ENCODE measurements around the gene TBC1D23.
"Not testable (repeated sequence)": the region's sequence is repeated elsewhere in the genome, so short reads cannot be mapped to it uniquely, and the experiment has no call there.

TBC1D23 gene

DNA sequence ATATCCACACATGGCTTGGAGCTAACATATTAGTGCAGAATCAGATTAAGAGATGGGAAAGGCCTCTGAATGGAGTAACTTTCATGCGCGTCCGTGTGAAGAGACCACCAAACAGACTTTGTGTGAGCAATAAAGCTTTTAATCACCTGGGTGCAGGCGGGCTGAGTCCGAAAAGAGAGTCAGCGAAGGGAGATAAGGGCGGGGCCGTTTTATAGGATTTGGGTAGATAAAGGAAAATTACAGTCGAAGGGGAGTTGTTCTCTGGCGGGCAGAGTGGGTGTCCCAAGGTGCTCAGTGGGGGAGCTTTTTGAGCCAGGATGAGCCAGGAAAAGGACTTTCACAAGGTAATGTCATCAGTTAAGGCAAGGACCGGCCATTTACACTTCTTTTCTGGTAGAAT, 2.1 kb downstream of the TBC1D23 start:
- H3K36me3 Mint-ChIP-seq (ENCODE audit: insufficient read depth), result peaks cover 17% of the 10 kb centered on the region
- not testable (repeated sequence) for DNase-seq (ENCODE audit: low spot score in 2 of 2); ATAC-seq (replicated peaks; ENCODE audit: extremely low read depth, poor library complexity, severe bottlenecking); H3K27me3 Mint-ChIP-seq; H3K27ac Mint-ChIP-seq (ENCODE audit: low read depth); H3K9me3 Mint-ChIP-seq
- peak overlapping the region; percentile 11 for H3K4me3 Mint-ChIP-seq
- H3K4me1 Mint-ChIP-seq, result peaks cover 46% of the 10 kb centered on the region

DNA sequence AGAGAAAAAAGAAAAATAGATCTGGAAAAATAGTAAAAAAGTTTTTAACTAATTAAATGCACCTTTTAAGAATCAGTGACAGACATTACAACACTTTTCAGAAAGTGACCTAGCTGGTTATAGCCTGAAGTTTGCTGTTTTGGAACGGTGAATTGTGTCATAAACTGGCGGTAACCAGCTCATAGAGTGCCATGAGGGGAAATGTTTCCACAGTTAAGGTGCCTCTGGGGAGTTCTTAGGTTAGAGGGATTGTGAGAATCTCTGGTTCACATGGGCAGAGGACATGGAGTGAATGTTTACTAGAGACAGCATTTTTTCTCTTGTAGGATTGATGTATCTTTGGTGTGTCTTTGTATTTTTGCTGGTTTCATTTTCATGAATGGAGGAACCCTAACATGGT, 2.8 kb downstream of the TBC1D23 start:
- H3K4me1 Mint-ChIP-seq, result peaks cover 46% of the 10 kb centered on the region
- H3K9me3 Mint-ChIP-seq, result no peaks in the 10 kb centered on the region
- peaks cover 17% of the 10 kb centered on the region for H3K36me3 Mint-ChIP-seq (ENCODE audit: insufficient read depth)
- H3K4me3 Mint-ChIP-seq, result no peak overlapping the region
- H3K27ac Mint-ChIP-seq (ENCODE audit: low read depth), result no peak overlapping the region
- DNase-seq (ENCODE audit: low spot score in 2 of 2) (no peak), ATAC-seq (replicated peaks; ENCODE audit: extremely low read depth, poor library complexity, severe bottlenecking) (no peak)
- no peaks in the 10 kb centered on the region for H3K27me3 Mint-ChIP-seq

DNA sequence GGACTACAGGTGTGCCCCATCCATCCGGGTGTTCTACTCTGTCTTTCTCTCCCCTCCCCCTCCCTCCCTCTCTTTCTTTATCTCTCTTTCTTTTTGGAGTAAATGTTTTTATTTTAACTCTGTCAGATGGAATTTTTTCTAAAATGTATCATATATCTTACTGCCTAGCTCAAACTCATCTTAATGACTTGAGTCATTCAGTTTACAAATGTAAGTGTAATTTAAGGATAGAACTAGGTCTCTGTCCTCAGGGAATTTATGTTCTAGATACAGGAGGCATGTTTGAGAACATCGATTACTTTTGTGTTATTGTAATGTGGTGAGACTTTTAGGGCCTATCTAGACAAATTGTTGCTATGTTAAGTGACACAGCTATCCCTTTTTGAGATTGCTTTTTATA, 3.5 kb downstream of the TBC1D23 start:
- Mint-ChIP-seq H3K27ac (ENCODE audit: low read depth) (no peak overlapping the region), H3K27me3 (no peaks in the 10 kb centered on the region), H3K36me3 (ENCODE audit: insufficient read depth) (peaks cover 17% of the 10 kb centered on the region), H3K4me3 (no peak overlapping the region), H3K4me1 (peaks cover 46% of the 10 kb centered on the region), H3K9me3 (no peaks in the 10 kb centered on the region)
- no peak for DNase-seq (ENCODE audit: low spot score in 2 of 2)
- ATAC-seq (replicated peaks; ENCODE audit: extremely low read depth, poor library complexity, severe bottlenecking), result no peak

DNA sequence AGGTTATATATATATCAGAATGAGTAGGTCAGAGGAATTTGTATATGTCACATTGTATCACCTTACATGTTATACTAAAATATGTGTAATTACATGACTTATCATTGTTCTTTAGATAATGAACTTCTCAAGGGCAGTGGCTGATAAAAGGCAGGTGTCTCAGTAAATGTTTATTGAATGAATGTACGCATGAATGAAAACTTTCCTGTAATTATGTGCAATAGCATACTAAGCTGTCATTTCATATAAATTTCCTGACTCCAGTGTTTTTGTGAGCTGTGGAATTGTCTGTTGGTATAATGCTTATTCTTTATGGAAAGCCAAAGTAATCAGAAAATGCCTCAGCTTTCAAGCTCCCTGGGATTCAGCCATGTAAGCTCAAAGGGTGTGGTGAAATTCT, 4.2 kb downstream of the TBC1D23 start:
- no peak for DNase-seq (ENCODE audit: low spot score in 2 of 2)
- Mint-ChIP-seq H3K4me3 (no peak overlapping the region), H3K9me3 (no peaks in the 10 kb centered on the region), H3K27ac (ENCODE audit: low read depth) (no peak overlapping the region), H3K4me1 (peaks cover 48% of the 10 kb centered on the region), H3K27me3 (no peaks in the 10 kb centered on the region), H3K36me3 (ENCODE audit: insufficient read depth) (peaks cover 17% of the 10 kb centered on the region)
- no peak for ATAC-seq (replicated peaks; ENCODE audit: extremely low read depth, poor library complexity, severe bottlenecking)

DNA sequence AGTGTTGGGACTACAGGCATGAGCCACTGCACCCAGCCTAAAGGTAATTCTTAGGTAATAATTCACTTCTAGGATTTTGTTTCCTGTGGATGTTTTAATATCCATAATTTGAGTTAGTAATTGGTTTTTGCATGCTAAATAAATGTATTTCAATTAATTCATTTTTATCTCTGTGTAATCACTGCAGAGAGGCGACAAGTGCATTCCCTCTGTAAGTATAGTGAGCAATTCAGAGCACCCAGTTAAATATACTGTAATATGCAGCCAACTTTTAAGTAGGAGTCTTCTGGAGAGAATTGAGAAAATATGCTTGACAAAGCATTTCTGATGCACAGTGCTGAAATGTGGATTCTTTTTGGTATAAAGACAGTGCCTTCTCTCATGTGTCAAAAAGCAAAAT, 5.7 kb downstream of the TBC1D23 start:
- ATAC-seq (replicated peaks; ENCODE audit: extremely low read depth, poor library complexity, severe bottlenecking), result no peak
- H3K4me1 Mint-ChIP-seq, result peaks cover 46% of the 10 kb centered on the region
- H3K9me3 Mint-ChIP-seq, result no peaks in the 10 kb centered on the region
- DNase-seq (ENCODE audit: low spot score in 2 of 2), result no peak
- no peaks in the 10 kb centered on the region for H3K27me3 Mint-ChIP-seq
- H3K27ac Mint-ChIP-seq (ENCODE audit: low read depth), result no peak overlapping the region
- H3K36me3 Mint-ChIP-seq (ENCODE audit: insufficient read depth), result peaks cover 9% of the 10 kb centered on the region
- no peak overlapping the region for H3K4me3 Mint-ChIP-seq

DNA sequence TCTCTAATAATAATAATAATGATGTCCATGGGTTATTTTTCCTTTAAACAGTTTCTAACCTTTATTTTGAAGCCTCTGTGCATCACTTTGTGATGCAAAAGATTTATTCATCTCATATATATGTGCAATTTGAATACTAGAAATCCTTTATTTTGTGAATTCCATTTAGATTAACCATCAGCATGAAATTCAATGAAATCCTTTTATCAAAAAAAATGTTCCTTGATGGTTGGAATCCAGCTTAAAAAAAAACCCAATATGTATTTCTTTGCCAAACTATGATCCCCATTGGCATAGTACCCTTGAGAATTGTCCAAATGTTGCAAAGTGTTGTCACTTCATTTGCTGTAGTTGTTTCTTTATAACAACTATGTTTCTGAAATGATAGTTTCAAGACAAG, 7.4 kb downstream of the TBC1D23 start:
- Mint-ChIP-seq H3K36me3 (ENCODE audit: insufficient read depth) (peaks cover 7% of the 10 kb centered on the region), H3K4me1 (peaks cover 38% of the 10 kb centered on the region), H3K27ac (ENCODE audit: low read depth) (no peak overlapping the region), H3K27me3 (no peaks in the 10 kb centered on the region), H3K9me3 (no peaks in the 10 kb centered on the region), H3K4me3 (no peak overlapping the region)
- ATAC-seq (replicated peaks; ENCODE audit: extremely low read depth, poor library complexity, severe bottlenecking) (no peak), DNase-seq (ENCODE audit: low spot score in 2 of 2) (no peak)

DNA sequence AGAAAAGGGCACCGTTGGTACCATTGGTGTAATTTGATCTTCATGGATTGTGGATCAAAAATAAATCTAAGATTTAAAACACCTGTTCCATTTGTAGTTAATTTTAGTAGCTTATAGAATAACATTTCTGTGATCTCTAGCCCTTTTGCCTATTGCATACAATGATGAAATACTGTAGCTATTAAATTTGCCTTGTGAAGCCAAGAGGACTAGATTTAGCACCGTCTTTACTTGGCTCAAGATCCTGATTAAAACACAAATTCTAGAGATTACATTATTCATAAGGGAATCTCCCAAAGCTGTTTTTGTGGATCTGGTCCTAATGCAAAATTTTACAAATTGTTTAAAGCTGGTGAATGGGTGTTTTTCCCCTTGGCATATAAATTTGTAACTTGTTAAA, 8.2 kb downstream of the TBC1D23 start:
- Mint-ChIP-seq H3K36me3 (ENCODE audit: insufficient read depth) (peaks cover 3% of the 10 kb centered on the region), H3K27me3 (no peaks in the 10 kb centered on the region), H3K9me3 (no peaks in the 10 kb centered on the region), H3K4me3 (no peak overlapping the region), H3K4me1 (peaks cover 36% of the 10 kb centered on the region), H3K27ac (ENCODE audit: low read depth) (no peak overlapping the region)
- no peak for ATAC-seq (replicated peaks; ENCODE audit: extremely low read depth, poor library complexity, severe bottlenecking)
- DNase-seq (ENCODE audit: low spot score in 2 of 2), result no peak

DNA sequence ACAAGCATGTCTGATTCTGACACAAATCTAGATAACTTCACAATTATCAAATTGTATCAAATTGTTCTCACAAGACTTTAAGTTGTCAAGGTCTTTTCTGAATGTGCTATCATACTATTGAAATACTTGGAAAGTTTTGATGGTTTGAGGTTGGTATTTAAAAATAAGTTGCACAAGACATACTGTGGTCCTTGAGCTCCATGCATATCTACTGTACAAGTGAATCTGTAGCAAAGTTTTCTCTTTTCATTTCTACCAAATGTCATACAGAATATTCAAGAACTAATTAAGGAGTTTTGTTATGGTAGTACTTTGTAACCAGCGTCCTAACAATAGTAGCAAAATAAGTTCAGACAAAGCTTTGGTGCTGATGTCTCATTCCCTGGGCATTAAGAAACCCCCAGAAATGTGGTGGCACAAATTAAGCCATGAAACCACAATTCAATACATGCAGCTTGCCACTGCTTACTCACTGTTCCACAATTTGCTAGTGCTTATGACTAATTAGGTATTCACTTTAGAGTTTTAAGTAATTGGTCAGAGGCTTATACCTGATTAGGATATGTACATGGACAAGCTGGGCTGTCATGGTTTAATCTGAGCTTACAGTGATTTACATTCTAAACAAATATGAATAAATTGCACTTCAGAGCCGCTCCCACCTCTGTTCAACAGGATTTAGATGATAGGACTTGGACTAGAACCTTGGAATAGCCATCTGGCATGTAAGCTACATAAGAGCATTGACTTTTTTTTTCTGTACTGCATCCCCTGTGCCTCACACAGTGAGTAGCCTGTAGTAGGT, 8.8 kb downstream of the TBC1D23 start:
- no peak overlapping the region for H3K4me3 Mint-ChIP-seq

DNA sequence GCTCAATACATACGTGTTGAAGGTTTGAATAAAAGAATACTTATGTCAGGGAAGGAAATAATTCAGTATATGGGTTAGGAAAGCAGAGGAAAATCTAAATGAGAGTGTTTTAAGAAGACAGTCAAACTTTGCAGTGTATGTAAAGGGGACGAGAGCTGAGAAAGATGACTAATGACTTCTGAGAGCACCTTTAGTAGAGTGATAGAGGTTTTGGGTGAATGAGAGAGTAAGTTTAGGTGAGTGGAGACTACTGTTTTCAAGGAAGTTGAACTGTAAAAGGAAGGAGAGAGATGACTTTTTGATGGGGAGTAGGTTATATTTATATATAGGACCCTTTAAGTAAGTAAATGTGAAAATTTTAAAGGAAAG, 9.4 kb downstream of the TBC1D23 start:
- Mint-ChIP-seq H3K4me1 (peaks cover 33% of the 10 kb centered on the region), H3K9me3 (no peaks in the 10 kb centered on the region), H3K27me3 (no peaks in the 10 kb centered on the region), H3K4me3 (no peak overlapping the region), H3K27ac (ENCODE audit: low read depth) (no peak overlapping the region), H3K36me3 (ENCODE audit: insufficient read depth) (peaks cover 3% of the 10 kb centered on the region)
- ATAC-seq (replicated peaks; ENCODE audit: extremely low read depth, poor library complexity, severe bottlenecking) (no peak), DNase-seq (ENCODE audit: low spot score in 2 of 2) (no peak)

More for the DNA sequence above, 8.8 kb downstream of the TBC1D23 start:
- H3K4me1 Mint-ChIP-seq, result peaks cover 34% of the 10 kb centered on the region
- H3K27me3 Mint-ChIP-seq, result no peaks in the 10 kb centered on the region
- peaks cover 3% of the 10 kb centered on the region for H3K36me3 Mint-ChIP-seq (ENCODE audit: insufficient read depth)
- H3K27ac Mint-ChIP-seq (ENCODE audit: low read depth), result no peak overlapping the region
- DNase-seq (ENCODE audit: low spot score in 2 of 2) (no peak), ATAC-seq (replicated peaks; ENCODE audit: extremely low read depth, poor library complexity, severe bottlenecking) (no peak)
- no peaks in the 10 kb centered on the region for H3K9me3 Mint-ChIP-seq

DNA sequence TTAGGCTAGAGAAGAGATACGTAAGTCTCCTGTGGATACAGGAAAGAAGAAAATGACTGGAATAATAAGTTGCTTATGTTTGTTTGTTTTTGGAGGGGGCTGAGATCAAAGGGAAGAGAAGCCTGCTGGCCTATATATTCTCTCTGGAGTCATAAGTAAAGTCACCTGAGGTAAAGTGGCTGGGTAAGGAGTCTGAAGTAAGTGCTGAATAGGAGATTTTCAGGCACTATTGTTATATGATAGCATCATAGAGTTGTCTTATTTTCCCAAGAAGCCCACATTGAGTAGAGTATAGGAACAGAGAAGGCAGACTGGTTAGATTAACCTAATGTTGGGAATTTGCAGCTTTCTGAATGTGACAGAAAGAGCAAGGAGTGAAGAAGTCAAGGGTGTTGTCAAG, 10.7 kb downstream of the TBC1D23 start:
- H3K36me3 Mint-ChIP-seq (ENCODE audit: insufficient read depth), result peaks cover 3% of the 10 kb centered on the region
- no peak for ATAC-seq (replicated peaks; ENCODE audit: extremely low read depth, poor library complexity, severe bottlenecking)

DNA sequence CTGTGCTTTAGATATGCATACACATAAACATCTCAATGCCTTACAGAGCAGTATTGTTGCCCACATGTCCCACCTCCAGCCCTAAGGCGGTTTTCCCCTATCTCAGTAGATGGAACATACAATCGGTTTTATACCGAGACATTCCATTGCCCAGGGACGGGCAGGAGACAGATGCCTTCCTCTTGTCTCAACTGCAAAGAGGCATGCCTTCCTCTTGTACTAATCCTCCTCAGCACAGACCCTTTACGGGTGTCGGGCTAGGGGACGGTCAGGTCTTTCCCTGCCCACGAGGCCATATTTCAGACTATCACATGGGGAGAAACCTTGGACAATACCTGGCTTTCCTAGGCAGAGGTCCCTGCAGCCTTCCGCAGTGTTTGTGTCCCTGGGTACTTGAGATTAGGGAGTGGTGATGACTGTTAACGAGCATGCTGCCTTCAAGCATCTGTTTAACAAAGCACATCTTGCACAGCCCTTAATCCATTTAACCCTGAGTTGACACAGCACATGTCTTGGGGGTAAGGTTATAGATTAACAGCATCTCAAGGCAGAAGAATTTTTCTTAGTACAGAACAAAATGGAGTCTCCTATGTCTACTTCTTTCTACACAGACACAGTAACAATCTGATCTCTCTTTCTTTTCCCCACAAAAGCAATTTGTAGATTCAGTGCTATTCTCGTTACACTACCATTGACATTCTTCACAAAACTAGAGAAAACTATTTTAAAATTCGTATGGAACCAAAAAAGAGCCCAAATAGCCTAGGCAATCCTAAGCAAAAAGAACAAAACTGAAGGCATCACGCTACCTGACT, 12.2 kb downstream of the TBC1D23 start:
- not testable (repeated sequence) for H3K27me3 Mint-ChIP-seq; H3K36me3 Mint-ChIP-seq (ENCODE audit: insufficient read depth); DNase-seq (ENCODE audit: low spot score in 2 of 2); H3K9me3 Mint-ChIP-seq; H3K27ac Mint-ChIP-seq (ENCODE audit: low read depth); ATAC-seq (replicated peaks; ENCODE audit: extremely low read depth, poor library complexity, severe bottlenecking); H3K4me3 Mint-ChIP-seq
- H3K4me1 Mint-ChIP-seq, result peaks cover 33% of the 10 kb centered on the region

More for the DNA sequence above, 10.7 kb downstream of the TBC1D23 start:
- no peak for DNase-seq (ENCODE audit: low spot score in 2 of 2)
- Mint-ChIP-seq H3K27ac (ENCODE audit: low read depth) (peak overlapping the region; percentile 0), H3K27me3 (no peaks in the 10 kb centered on the region), H3K9me3 (no peaks in the 10 kb centered on the region), H3K4me1 (peaks cover 33% of the 10 kb centered on the region), H3K4me3 (no peak overlapping the region)

DNA sequence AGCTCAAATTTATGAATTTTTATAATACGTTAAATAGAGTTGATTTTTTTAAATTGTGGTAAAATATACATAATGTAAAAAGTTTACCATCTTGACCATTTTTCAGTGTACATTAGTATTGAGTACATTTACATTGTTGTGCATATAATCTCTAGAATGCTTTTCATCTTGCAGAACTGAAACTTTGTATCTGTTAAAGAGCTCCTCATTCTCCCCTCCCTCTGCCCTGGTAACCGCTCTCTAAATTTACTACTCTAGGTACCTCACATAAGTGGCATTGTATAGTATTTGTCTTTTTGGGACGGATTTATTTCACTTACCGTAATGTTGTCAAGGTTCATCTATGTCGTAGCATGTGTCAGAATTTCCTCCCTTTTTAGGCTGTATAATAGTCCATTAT, 13.6 kb downstream of the TBC1D23 start:
- no peak for DNase-seq (ENCODE audit: low spot score in 2 of 2)
- H3K27ac Mint-ChIP-seq (ENCODE audit: low read depth), result no peak overlapping the region
- H3K36me3 Mint-ChIP-seq (ENCODE audit: insufficient read depth), result peaks cover 3% of the 10 kb centered on the region
- no peaks in the 10 kb centered on the region for H3K9me3 Mint-ChIP-seq
- no peaks in the 10 kb centered on the region for H3K27me3 Mint-ChIP-seq
- no peak overlapping the region for H3K4me3 Mint-ChIP-seq
- peaks cover 33% of the 10 kb centered on the region for H3K4me1 Mint-ChIP-seq
- no peak for ATAC-seq (replicated peaks; ENCODE audit: extremely low read depth, poor library complexity, severe bottlenecking)

DNA sequence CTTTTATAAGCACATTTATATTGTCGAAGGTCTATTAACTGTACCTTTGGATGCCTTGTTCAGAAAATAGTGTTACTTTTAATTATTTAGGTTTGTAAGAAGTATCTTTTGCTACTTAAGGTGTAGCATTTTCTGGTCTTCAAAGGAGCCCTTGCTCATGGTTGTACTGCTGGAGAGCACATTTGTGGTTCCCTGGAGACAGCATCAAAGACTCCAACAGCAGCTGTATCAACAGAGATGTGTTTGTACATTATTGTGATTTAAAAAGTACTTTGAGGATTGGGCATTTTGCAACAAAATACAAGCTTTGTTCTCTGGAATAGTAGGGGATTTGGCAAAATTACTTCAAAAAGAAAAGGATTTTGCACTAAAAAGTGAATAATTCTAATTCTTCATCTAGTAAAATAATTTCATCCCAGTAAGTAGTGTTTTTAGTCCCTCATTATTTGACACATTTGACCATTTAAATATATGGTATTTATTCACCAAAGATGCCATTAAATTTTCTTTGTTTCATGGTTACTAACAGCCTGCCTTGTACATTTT, 16.5 kb downstream of the TBC1D23 start:
- no peak overlapping the region for H3K27ac Mint-ChIP-seq (ENCODE audit: low read depth)
- H3K36me3 Mint-ChIP-seq (ENCODE audit: insufficient read depth), result peaks cover 16% of the 10 kb centered on the region
- no peak for DNase-seq (ENCODE audit: low spot score in 2 of 2)
- H3K9me3 Mint-ChIP-seq, result no peaks in the 10 kb centered on the region
- H3K4me3 Mint-ChIP-seq, result no peak overlapping the region
- ATAC-seq (replicated peaks; ENCODE audit: extremely low read depth, poor library complexity, severe bottlenecking), result no peak
- no peaks in the 10 kb centered on the region for H3K27me3 Mint-ChIP-seq
- peaks cover 15% of the 10 kb centered on the region for H3K4me1 Mint-ChIP-seq
